Measurements from ENCODE around the gene GPR151. TPM values are rescaled to one million over a fixed set of nuclear protein-coding genes. Genes with fewer than 3 reads are reported as not detected.

Gene GPR151
- total and polyA plus RNA-seq, 2 of the 13 experiments (the other 11 are each of a cell fraction or from before 2014, with no cell fraction given), result not detected

- Histone ChIP-seq H3K36me3 (replicated peaks in 1 of 2; ENCODE audit: control insufficient read depth in 1 of 2, insufficient read depth in 2 of 2, low read length in 2 of 2) (peaks cover 8 to 56% of the 10 kb centered on the region in 2 experiments), H3K9me3 (ENCODE audit: low read length) (no peaks in the 10 kb centered on the region), H3K27ac (ENCODE audit: extremely low read length, insufficient read depth, low read length) (no peak overlapping the region), H4K20me1 (ENCODE audit: insufficient read depth, low read length) (no peaks in the 10 kb centered on the region), H3K4me2 (ENCODE audit: low read depth, low read length) (no peak overlapping the region), H3K4me1 (ENCODE audit: insufficient read depth, low read length) (no peaks in the 10 kb centered on the region), H3K9ac (ENCODE audit: insufficient read depth, low read depth, low read length) (no peak overlapping the region), H2AFZ (ENCODE audit: low read length) (no peak overlapping the region), H3K4me3 (replicated peaks in 1 of 3; ENCODE audit: insufficient read depth in 1 of 3, low read depth in 2 of 3, low read length in 3 of 3) (no peak overlapping the region), H3K27me3 (ENCODE audit: control insufficient read depth in 1 of 2, insufficient read depth in 2 of 2, low read length in 2 of 2) (no peaks in the 10 kb centered on the region), H3K79me2 (ENCODE audit: insufficient read depth, low read length) (no peaks in the 10 kb centered on the region)
- ChIA-PET CTCF (ENCODE audit: low intra/inter-chr PET ratio, low total read pairs) (no interaction called here), POLR2A (no interaction called here)
- FAIRE-seq (no peak), DNase-seq (ENCODE audit: low spot score) (no peak), ATAC-seq (no peak)
- 97% methylated on average over 4 of the region's 4 CpGs for WGBS (ENCODE audit: low lambda C conversion rate)
- intact Hi-C loops (cut with micrococcal nuclease; ENCODE audit: unreplicated experiment), result no loop called here
- in situ Hi-C loops (cut with HindIII; ENCODE audit: extremely low pct_ligation_motif_present, low pct_unique_long_range_greater_than_20kb), result no loop called here
- no TSS peak for BruUV-seq (replicated peaks)
- no peak for TF ChIP-seq ZBTB49 (CRISPR knock-in tag; IDR thresholded peaks at IDR 0.05; ENCODE audit: borderline replicate concordance)
- TF ChIP-seq ADNP (CRISPR knock-in tag; IDR thresholded peaks at IDR 0.05), result no peak
- TF ChIP-seq ZNF33B (CRISPR knock-in tag; IDR thresholded peaks at IDR 0.05), result no peak
- no peak for TF ChIP-seq ZNF841 (CRISPR knock-in tag; IDR thresholded peaks at IDR 0.05; ENCODE audit: borderline replicate concordance)
- no peak for TF ChIP-seq ZNF589 (CRISPR knock-in tag; conservative IDR thresholded peaks at IDR 0.05)
- no peak for TF ChIP-seq ZNF207 (IDR thresholded peaks at IDR 0.05; ENCODE audit: borderline replicate concordance)
These were observed 16.3 kb downstream of the GPR151 start for GRCh38 chr5:146499680-146500079.

GRCh38 chr5:146494656-146495055 is 21.3 kb downstream of the GPR151 start:
- intact Hi-C loops (cut with micrococcal nuclease; ENCODE audit: unreplicated experiment), result no loop called here
- in situ Hi-C loops (cut with HindIII; ENCODE audit: extremely low pct_ligation_motif_present, low pct_unique_long_range_greater_than_20kb), result no loop called here
- BruUV-seq (replicated peaks), result no TSS peak
- H3K4me1 ChIP-seq (ENCODE audit: insufficient read depth, low read length), result no peaks in the 10 kb centered on the region
- ChIA-PET POLR2A (no interaction called here), CTCF (ENCODE audit: low intra/inter-chr PET ratio, low total read pairs) (no interaction called here)
- no peaks in the 10 kb centered on the region for H3K27me3 ChIP-seq (ENCODE audit: control insufficient read depth in 1 of 2, insufficient read depth in 2 of 2, low read length in 2 of 2)
- peaks cover 6 to 48% of the 10 kb centered on the region in 2 experiments for H3K36me3 ChIP-seq (replicated peaks in 1 of 2; ENCODE audit: control insufficient read depth in 1 of 2, insufficient read depth in 2 of 2, low read length in 2 of 2)
- H3K79me2 ChIP-seq (ENCODE audit: insufficient read depth, low read length), result no peaks in the 10 kb centered on the region
- no peaks in the 10 kb centered on the region for H3K9me3 ChIP-seq (ENCODE audit: low read length)
- FAIRE-seq, result no peak
- no peaks in the 10 kb centered on the region for H4K20me1 ChIP-seq (ENCODE audit: insufficient read depth, low read length)
- no peak overlapping the region for H2AFZ ChIP-seq (ENCODE audit: low read length)
- no peak overlapping the region for H3K4me3 ChIP-seq (replicated peaks in 1 of 3; ENCODE audit: insufficient read depth in 1 of 3, low read depth in 2 of 3, low read length in 3 of 3)
- DNase-seq (ENCODE audit: low spot score), result no peak
- 92% methylated on average over 2 of the region's 2 CpGs for WGBS (ENCODE audit: low lambda C conversion rate)
- no peak overlapping the region for H3K9ac ChIP-seq (ENCODE audit: insufficient read depth, low read depth, low read length)
- no peak overlapping the region for H3K27ac ChIP-seq (ENCODE audit: extremely low read length, insufficient read depth, low read length)
- no peak for ATAC-seq
- H3K4me2 ChIP-seq (ENCODE audit: low read depth, low read length), result no peak overlapping the region
- TF ChIP-seq ZNF3 (CRISPR knock-in tag; IDR thresholded peaks at IDR 0.05) (no peak), HCFC1 (IDR thresholded peaks at IDR 0.05; ENCODE audit: low read depth, low read length) (no peak), REXO4 (CRISPR knock-in tag; IDR thresholded peaks at IDR 0.05; ENCODE audit: borderline replicate concordance) (no peak), BCL6 (CRISPR knock-in tag; IDR thresholded peaks at IDR 0.05) (no peak), ZNF510 (CRISPR knock-in tag; IDR thresholded peaks at IDR 0.05; ENCODE audit: low read depth) (no peak), TEAD2 (CRISPR knock-in tag; IDR thresholded peaks at IDR 0.05) (no peak), ZFP36L2 (CRISPR knock-in tag; IDR thresholded peaks at IDR 0.05) (no peak), GABPA (IDR thresholded peaks at IDR 0.05; ENCODE audit: low read depth, low read length) (no peak), GABPA (CRISPR knock-in tag; IDR thresholded peaks at IDR 0.05; ENCODE audit: low read depth) (no peak), KLF15 (CRISPR knock-in tag; IDR thresholded peaks at IDR 0.05; ENCODE audit: borderline replicate concordance) (no peak), ZNF598 (CRISPR knock-in tag; IDR thresholded peaks at IDR 0.05; ENCODE audit: borderline replicate concordance) (no peak), NR3C1 (CRISPR knock-in tag; IDR thresholded peaks at IDR 0.05) (no peak), REL (CRISPR knock-in tag; conservative IDR thresholded peaks at IDR 0.05) (no peak)
